Heart left ventricle (tissue), 16 donors: ENCODE data around the gene BTN2A1. TPM values are rescaled to one million over a fixed set of nuclear protein-coding genes. Genes with fewer than 3 reads are reported as not detected.

Experiments
- ATAC-seq, 4 donors: fragments of 200-7000 bp; cut with Tn5 transposase; one replicate each; pipeline ENCODE4 v1.9.1; 2020 to 2022; ENCODE audit warnings: moderate library complexity in 4 of 4, mild to moderate bottlenecking in 3 of 4, moderate number of reproducible peaks in 1 of 4
- DNase-seq, 5 donors: peaks; one replicate each; pipeline ENCODE4 v3.0.0-alpha.2; 2020
- H3K27ac ChIP-seq, 12 donors: fragments of 200-600 bp; sonication (generic) in 4 of 12; one replicate each; pipeline versions ENCODE4 v1.5.0 to v1.8.0; 2016 to 2022; ENCODE audit warnings: mild to moderate bottlenecking in 2 of 12
- H3K27me3 ChIP-seq, 9 donors: fragments of 200-600 bp; sonication (generic) in 2 of 9; one replicate each; pipeline versions ENCODE4 v1.5.1 to v1.8.0; 2016 to 2022; ENCODE audit warnings: mild to moderate bottlenecking in 3 of 9
- H3K36me3 ChIP-seq, 9 donors: fragments of 200-600 bp; sonication (generic) in 2 of 9; one replicate each; pipeline versions ENCODE4 v1.5.0 to v1.8.0; 2018 to 2022; ENCODE audit warnings: mild to moderate bottlenecking in 2 of 9
- H3K4me1 ChIP-seq, 12 donors: fragments of 200-600 bp; sonication (generic) in 4 of 12; one replicate each; pipeline versions ENCODE4 v1.5.0 to v1.8.0; 2016 to 2022; ENCODE audit warnings: mild to moderate bottlenecking in 3 of 12
- H3K4me3 ChIP-seq, 12 donors: fragments of 200-600 bp; sonication (generic) in 4 of 12; one replicate each; pipeline versions ENCODE4 v1.5.0 to v1.8.0; 2017 to 2022; ENCODE audit warnings: mild to moderate bottlenecking in 9 of 12, moderate library complexity in 4 of 12
- H3K9me3 ChIP-seq, 12 donors: fragments of 200-600 bp; sonication (generic) in 4 of 12; one replicate each; pipeline versions ENCODE4 v1.5.0 to v1.8.0; 2016 to 2022; ENCODE audit warnings: mild to moderate bottlenecking in 1 of 12
- CTCF ChIP-seq, 12 donors: fragments of 200-600 bp; sonication (generic) in 4 of 12; IDR thresholded peaks; one replicate each; pipeline versions ENCODE4 v1.5.0 to v1.8.0; 2018 to 2022; ENCODE audit warnings: antibody characterized with exemption in 12 of 12, mild to moderate bottlenecking in 5 of 12
- POLR2A ChIP-seq, 2 donors: fragments of 450-650 bp; IDR thresholded peaks; one replicate each; pipeline ENCODE4 v1.6.1; 2017; ENCODE audit warnings: antibody characterized with exemption in 2 of 2, mild to moderate bottlenecking in 2 of 2, moderate library complexity in 2 of 2
- WGBS, 4 donors: extraction: QIAGEN DNeasy Blood & Tissue Kit in 2 of 4; methylation state at CpG; one replicate each; pipeline versions ENCODE4 v1.1.5 to v1.1.7; 2013 to 2018; 5-methylcytosine and 5-hydroxymethylcytosine counted together
- intact Hi-C, 10 donors: fragments of 100-400 bp; cut with DNase I; formaldehyde crosslinking; loops; one replicate each; pipeline versions ENCODE4 v1.11.1 to v1.14.2; 2022
- long read RNA-seq, 3 donors: library from polyadenylated mRNA; unstranded; transcript quantifications; one replicate each; pipeline ENCODE4 v2.0.0, GENCODE V29; 2020 to 2021
- polyA plus RNA-seq, 2 donors: library from polyadenylated mRNA; stranded (reverse); fragments of 200-250 nt; gene quantifications; one replicate each; pipeline ENCODE4 v1.2.3, GENCODE V29; 2013
- total RNA-seq, 9 donors: library from RNA; depleted of rRNA in 2 of 9; stranded (reverse); fragments of >200 nt in 2 of 9; fragmentation: NEBNext Ultra II Directional in 3 of 9; extraction: Animal tissue kit (Norgen Biotek cat#: 25700) in 3 of 9; gene quantifications; one replicate each; pipeline versions ENCODE4 v1.1.0 to v1.2.4, GENCODE V29; 2016 to 2023
- donor health status: ischemic (EF 13 %, LVEDD 7.1; RV severe dilation, severe dysfunction).
- donor health status: healthy with polysubstance abuse.
- donor health status: DM: no; HTN: yes; CAD: no.
- donor health status: DM: no; HTN: no; CAD: no.
- donor health status: ischemic (EF 25% LVEDD 6.9; RV normal size, moderate dysfunction).
- donor health status: ischemic (EF 25% LVEDD 5.7; RV mildly dilated, moderate dysfunction).
- donor health status: healthy.
- donor health status: DM: yes; HTN: yes; CAD: no.
- donor health status: ischemic (EF 35%, LVEDD 5.7; RV mildly dilated, moderate dysfunction).
- donor health status: nonischemic (EF 11% LVEDD 7.7; RV severe dilation, severe dysfunction).
- donor health status: DM: yes; HTN: yes; CAD: no.
- donor health status: PGD.
- donor health status: ischemic (EF 29% LVEDD 5.4; RV normal size, mild dysfunction).
- donor health status: nonischemic (EF 23%, LVEDD 6.1; RV moderate dilation, normal function).

Gene BTN2A1
- total RNA-seq (10 to 100 TPM in 7 of 9 donors, 1 to 10 TPM in 2; 9.2 to 26.2 (median 14.8) TPM), polyA plus RNA-seq (10 to 100 TPM in 1 of 2 donors, 1 to 10 TPM in 1; 6.6 to 26.7 TPM)
- long read RNA-seq, donor 1, transcript BTN2A1-201 (8 exons, 2,920 nt), result major isoform, 9 of 21 reads
- long read RNA-seq, donor 1, partial matches to known transcripts, result 5 of 21 reads
- long read RNA-seq, donor 1, other reads (novel, unspliced or antisense), result 5 of 21 reads
- long read RNA-seq, donor 2, transcript BTN2A1-203 (8 exons, 3,113 nt), result minor isoform, 9 of 58 reads
- long read RNA-seq, donor 2, transcript BTN2A1-201 (8 exons, 2,920 nt), result major isoform, 20 of 58 reads
- long read RNA-seq, donor 2, partial matches to known transcripts, result 15 of 58 reads
- long read RNA-seq, donor 2, other reads (novel, unspliced or antisense), result 14 of 58 reads
- long read RNA-seq, donor 3, transcript BTN2A1-201 (8 exons, 2,920 nt), result major isoform, 7 of 21 reads
- long read RNA-seq, donor 3, partial matches to known transcripts, result 7 of 21 reads
- long read RNA-seq, donor 3, other reads (novel, unspliced or antisense), result 6 of 21 reads

GRCh38 chr6:26457806-26458688, at the start of gene BTN2A1:
Gene BTN2A1, plus strand, starts transcription at chr6:26457955. Its CDS starts 682 bp downstream, at chr6:26458637.
- TF ChIP-seq CTCF (IDR thresholded peaks at IDR 0.05), result no peak
- TF ChIP-seq POLR2A (IDR thresholded peaks at IDR 0.05), result peak in 1 of 2 donors; percentile 23
- DNase-seq (peak; percentile 82 to 88 (median 85)), ATAC-seq (peak; percentile 99)
- no peaks in the 10 kb centered on the region for H3K9me3 ChIP-seq
- intact Hi-C loops, result loop anchor here in 3 of 10 donors (5.0 to 10.0 kb wide), 3 partner anchors 36 to 64 kb away; partner anchors contain the start of gene BTN3A1 (in 1 of the 3)
- WGBS, 4 donors, result 0 to 1% (median 1%) methylated on average over 27 to 31 of the region's 31 CpGs
- peaks cover 0 to 69% (median 37%) of the 10 kb centered on the region in 12 donors for H3K4me1 ChIP-seq
- no peaks in the 10 kb centered on the region for H3K27me3 ChIP-seq
- peaks cover 0 to 39% (median 34%) of the 10 kb centered on the region in 9 donors for H3K36me3 ChIP-seq
- peak within 1 kb of the TSS; percentile 59 to 91 (median 88) for H3K4me3 ChIP-seq
- H3K27ac ChIP-seq, result peak within 1 kb of the TSS; percentile 84 to 98 (median 94)

- H3K4me1 ChIP-seq, result peaks cover 0 to 15% (median 0%) of the 10 kb centered on the region in 12 donors
- H3K9me3 ChIP-seq, result no peaks in the 10 kb centered on the region
- 86 to 93% (median 91%) methylated on average over 10 of the region's 10 CpGs for WGBS, 4 donors
- no peaks in the 10 kb centered on the region for H3K27me3 ChIP-seq
- H3K27ac ChIP-seq, result no peak overlapping the region
- DNase-seq (no peak), ATAC-seq (no peak)
- TF ChIP-seq POLR2A (IDR thresholded peaks at IDR 0.05) (no peak), CTCF (IDR thresholded peaks at IDR 0.05) (no peak)
- H3K36me3 ChIP-seq, result peaks cover 0 to 91% (median 60%) of the 10 kb centered on the region in 9 donors
- no peak overlapping the region for H3K4me3 ChIP-seq
- intact Hi-C loops, result loop anchor here in 1 of 10 donors (10.0 kb wide), 1 partner anchor 46 kb away; the partner anchor contains the start of gene BTN2A1
Measured at GRCh38 chr6:26408828-26409730, 48.7 kb upstream of the BTN2A1 start.

- Histone ChIP-seq H3K4me1 (no peaks in the 10 kb centered on the region), H3K4me3 (no peak overlapping the region), H3K9me3 (peaks cover 0 to 3% (median 0%) of the 10 kb centered on the region in 12 donors), H3K27me3 (no peaks in the 10 kb centered on the region), H3K36me3 (peaks cover 0 to 73% (median 50%) of the 10 kb centered on the region in 9 donors), H3K27ac (no peak overlapping the region)
- WGBS, 4 donors, result 84 to 94% (median 93%) methylated on average over 3 of the region's 3 CpGs
- ATAC-seq (no peak), DNase-seq (no peak)
- no peak for TF ChIP-seq CTCF (IDR thresholded peaks at IDR 0.05)
- no peak for TF ChIP-seq POLR2A (IDR thresholded peaks at IDR 0.05)
- intact Hi-C loops, result no loop called here
Measured at GRCh38 chr6:26411751-26412150, 46.0 kb upstream of the BTN2A1 start.
